GM12864 (cell line): ENCODE measurements around the gene LPP.

Experiments used
- DNase-seq: peaks from one replicate; pipeline ENCODE4 v3.0.0-alpha.2; 2011; ENCODE audit warnings: low read depth
- H3K4me3 ChIP-seq: 2 replicates; pipeline ENCODE4 v1.5.1; 2011; ENCODE audit warnings: mild to moderate bottlenecking, low read depth, low read length, control low read depth
- TF ChIP-seq, protein P1 (sequence below): IDR thresholded peaks from 2 replicates; pipeline ENCODE4 v1.5.1; 2011; ENCODE audit warnings: low read depth, mild to moderate bottlenecking, moderate library complexity, low read length, control low read depth, inconsistent platforms; ENCODE audit errors: missing control alignments

Gene LPP

DNA sequence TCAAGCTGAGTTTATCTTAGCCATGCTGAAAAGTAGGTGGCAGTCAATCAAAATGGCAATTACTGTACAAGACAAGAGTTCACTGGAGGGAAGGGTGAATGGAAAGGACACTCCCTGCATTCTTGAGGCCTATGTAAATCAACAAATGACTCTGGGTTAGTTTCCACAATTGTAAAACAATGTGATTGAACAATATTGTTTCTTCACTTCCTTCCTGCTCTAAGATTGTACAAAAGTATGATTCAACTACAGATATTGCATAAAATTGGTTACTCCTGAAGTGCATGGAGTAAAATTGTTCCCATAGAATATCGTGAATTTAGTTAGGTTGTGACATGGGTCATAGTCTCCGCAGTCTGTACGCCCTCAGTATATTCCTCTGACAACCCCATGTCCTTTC lies 277.6 kb downstream of the LPP start:
- TF ChIP-seq, protein P1, sequence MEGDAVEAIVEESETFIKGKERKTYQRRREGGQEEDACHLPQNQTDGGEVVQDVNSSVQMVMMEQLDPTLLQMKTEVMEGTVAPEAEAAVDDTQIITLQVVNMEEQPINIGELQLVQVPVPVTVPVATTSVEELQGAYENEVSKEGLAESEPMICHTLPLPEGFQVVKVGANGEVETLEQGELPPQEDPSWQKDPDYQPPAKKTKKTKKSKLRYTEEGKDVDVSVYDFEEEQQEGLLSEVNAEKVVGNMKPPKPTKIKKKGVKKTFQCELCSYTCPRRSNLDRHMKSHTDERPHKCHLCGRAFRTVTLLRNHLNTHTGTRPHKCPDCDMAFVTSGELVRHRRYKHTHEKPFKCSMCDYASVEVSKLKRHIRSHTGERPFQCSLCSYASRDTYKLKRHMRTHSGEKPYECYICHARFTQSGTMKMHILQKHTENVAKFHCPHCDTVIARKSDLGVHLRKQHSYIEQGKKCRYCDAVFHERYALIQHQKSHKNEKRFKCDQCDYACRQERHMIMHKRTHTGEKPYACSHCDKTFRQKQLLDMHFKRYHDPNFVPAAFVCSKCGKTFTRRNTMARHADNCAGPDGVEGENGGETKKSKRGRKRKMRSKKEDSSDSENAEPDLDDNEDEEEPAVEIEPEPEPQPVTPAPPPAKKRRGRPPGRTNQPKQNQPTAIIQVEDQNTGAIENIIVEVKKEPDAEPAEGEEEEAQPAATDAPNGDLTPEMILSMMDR, result no peak
- DNase-seq, result no peak
- no peak overlapping the region for H3K4me3 ChIP-seq

DNA sequence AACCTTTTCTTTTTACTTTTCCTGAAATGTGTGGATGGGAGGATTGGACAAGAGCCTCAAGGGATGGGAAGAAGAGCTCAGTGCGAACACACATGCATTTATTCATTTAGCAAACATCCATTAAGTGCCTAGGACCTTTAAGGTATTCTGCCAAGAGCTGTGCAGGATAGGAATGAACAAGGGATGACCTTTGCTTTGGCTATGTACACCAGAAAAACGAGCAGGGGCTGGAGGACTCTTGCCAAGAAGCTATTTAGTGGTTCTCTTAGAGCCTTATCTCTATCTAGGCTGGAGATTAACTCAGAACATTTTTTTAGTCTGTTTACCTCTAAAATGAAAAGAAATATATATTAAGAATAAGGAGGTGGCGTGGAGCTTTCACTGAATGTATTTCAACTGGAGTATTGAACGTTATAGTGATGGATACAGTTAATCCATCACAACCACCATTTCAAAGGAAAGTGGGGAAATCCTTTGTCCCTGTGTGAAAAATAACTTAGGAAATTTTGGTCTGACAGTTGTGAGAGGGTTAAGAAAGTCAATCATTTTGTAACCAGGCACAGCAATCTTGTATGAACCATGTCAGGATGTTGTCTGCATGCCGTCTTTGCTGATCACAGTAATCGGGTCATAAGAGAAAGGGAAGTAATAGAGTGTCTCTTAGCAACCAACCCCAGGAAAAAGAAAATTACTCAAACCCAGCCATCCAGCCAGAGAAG lies 279.0 kb downstream of the LPP start:
- TF ChIP-seq, protein P1, result no peak
- no peak overlapping the region for H3K4me3 ChIP-seq
- DNase-seq, result no peak

- no peak overlapping the region for H3K4me3 ChIP-seq
- TF ChIP-seq, protein P1, result no peak
- DNase-seq, result no peak
These were observed 279.7 kb downstream of the LPP start for GRCh38 chr3:188433521-188434150.

- no peak overlapping the region for H3K4me3 ChIP-seq
- TF ChIP-seq, protein P1, result no peak
- DNase-seq, result no peak
These were observed 280.6 kb downstream of the LPP start for GRCh38 chr3:188434594-188434993.

DNA sequence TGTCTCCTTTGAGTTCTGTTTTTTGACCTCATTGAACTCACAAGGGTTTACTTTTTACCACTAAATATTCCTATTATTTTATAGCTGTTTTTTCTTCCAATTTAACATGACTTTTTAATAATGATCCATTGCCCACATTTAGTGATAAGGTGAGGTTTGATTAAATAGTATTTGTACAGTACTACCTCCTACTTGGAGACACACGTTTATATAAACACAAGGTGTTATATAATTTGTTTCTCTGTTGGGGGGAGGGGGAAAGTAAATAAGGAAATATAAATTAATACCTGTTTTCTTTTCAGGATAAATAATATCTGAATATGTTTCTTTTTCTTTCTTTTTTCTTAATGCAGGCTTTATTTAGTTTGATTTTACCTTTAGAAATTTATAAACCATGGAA lies 281.3 kb downstream of the LPP start:
- DNase-seq, result no peak
- TF ChIP-seq, protein P1, result no peak
- H3K4me3 ChIP-seq, result no peak overlapping the region

- no peak overlapping the region for H3K4me3 ChIP-seq
- no peak for DNase-seq
- TF ChIP-seq, protein P1, result no peak
These were observed 284.0 kb downstream of the LPP start for GRCh38 chr3:188437926-188438325.

- TF ChIP-seq, protein P1, result no peak
- no peak for DNase-seq
- H3K4me3 ChIP-seq, result no peak overlapping the region
These were observed 285.1 kb downstream of the LPP start for GRCh38 chr3:188439080-188439479.
